GM10266 (cell line): ENCODE data around the gene HK1.

ENCODE experiments used
- DNase-seq: peaks from one replicate; pipeline ENCODE4 v3.0.0; 2012; ENCODE audit errors: extremely low spot score
- TF ChIP-seq, protein P1 (sequence below): IDR thresholded peaks from 2 replicates; pipeline ENCODE4 v1.5.1; 2012; ENCODE audit warnings: mild to moderate bottlenecking, low read depth; ENCODE audit not compliant: control insufficient read depth, insufficient read depth; ENCODE audit errors: missing control alignments

Gene HK1

DNA sequence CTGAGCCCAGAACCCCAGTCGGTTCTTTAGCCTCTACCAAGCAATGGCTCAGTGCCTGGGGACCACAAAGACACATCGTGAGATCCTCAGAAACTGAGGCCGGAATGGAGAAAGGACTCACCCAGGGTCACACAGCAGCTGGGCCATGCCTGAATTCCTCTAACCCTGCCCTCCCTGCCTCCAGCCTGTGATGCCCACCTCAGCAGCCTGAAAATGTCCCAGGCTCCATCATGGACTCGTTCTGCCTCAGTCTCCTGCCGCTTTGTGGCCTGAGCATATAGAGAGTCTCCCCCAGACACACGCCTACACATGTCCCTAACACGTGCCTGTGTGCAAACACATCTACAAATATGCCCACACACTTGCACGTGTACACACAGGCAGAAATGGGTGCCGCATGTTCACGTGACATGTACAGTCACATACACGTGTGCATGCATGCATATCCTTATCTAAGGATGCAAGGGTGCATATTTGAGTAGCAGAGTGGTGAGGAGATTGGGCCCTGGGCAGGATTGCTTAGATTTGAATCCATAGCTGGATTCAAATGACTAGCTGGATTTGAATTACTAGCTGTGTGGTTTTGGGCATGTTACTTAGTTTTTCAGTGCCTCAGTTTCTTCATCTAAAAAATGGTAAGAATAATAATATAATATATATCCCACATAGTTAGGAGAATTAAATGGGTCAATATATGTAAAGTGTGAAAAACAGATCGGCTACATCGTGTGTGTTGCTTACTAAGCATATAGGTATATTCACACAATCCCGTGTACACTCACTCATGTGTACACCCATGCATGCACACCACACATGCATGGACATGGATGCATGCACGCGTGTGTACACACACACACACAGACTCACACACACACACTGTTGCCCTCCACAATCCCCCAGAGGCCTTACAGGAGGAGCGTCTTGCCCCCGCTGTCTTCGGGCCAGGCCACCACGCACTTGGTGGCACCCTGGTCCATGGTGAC is 136.0 kb downstream of the HK1 start:
- TF ChIP-seq, protein P1, sequence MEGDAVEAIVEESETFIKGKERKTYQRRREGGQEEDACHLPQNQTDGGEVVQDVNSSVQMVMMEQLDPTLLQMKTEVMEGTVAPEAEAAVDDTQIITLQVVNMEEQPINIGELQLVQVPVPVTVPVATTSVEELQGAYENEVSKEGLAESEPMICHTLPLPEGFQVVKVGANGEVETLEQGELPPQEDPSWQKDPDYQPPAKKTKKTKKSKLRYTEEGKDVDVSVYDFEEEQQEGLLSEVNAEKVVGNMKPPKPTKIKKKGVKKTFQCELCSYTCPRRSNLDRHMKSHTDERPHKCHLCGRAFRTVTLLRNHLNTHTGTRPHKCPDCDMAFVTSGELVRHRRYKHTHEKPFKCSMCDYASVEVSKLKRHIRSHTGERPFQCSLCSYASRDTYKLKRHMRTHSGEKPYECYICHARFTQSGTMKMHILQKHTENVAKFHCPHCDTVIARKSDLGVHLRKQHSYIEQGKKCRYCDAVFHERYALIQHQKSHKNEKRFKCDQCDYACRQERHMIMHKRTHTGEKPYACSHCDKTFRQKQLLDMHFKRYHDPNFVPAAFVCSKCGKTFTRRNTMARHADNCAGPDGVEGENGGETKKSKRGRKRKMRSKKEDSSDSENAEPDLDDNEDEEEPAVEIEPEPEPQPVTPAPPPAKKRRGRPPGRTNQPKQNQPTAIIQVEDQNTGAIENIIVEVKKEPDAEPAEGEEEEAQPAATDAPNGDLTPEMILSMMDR: no peak
- no peak for DNase-seq

DNA sequence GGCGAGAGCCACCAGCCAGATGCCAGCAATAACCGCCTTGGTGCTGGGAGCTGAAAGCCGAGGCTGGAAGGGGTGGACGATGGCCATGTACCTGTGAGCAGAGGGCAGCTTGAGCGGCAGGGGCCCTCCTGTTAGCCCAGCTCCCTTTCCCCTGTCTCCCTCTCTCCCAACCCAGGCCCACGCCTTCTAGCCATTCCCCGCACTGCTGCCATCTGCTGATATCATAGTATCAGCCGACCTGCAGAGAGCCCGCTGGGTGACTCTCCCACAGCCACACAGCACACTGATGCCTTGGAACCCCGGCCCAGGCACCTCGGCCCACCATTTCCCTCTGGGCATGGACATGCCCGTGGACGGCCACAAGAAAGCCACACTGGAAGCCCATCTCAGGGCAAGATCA is 136.8 kb downstream of the HK1 start:
- TF ChIP-seq, protein P1: no peak
- DNase-seq: no peak

DNA sequence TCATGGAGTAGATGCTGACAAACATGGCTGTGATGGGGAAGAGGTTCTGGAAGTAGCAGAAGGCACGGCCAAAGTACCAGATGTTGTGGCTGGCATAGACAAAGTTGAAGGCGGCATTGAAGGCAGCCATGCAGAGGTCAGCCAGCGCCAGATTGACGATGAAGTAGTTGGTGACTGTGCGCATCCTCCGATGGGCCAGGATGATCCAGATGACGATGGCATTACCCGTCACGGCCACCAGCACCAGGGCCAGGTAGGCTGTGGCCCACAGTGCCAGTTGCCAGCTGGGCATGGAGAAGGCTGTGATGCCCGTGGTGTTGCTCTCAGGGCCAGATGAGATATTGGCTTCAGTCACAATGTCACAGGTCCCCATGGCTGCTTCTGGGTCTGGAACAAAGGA is 137.7 kb downstream of the HK1 start:
- TF ChIP-seq, protein P1: no peak
- DNase-seq: no peak

DNA sequence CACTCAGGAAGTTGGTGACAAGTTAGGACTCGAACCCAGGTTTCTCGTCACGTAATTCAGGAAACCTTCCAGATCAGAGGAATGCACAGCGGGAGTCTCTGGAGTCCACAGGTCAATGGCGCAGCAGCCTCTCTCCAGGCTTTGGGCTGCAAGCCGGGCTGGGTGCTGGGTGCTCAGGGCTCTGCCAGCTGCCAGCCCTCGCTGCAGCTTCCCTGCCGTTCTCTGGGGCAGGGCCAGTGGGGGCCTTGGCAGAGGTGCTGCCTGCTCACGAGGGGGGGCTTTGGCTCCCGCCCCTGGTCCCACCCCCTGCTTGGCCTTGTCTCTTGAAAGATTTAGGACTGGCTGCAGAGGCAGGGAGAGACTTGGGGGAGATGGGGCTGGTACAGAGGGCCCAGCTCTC is 138.4 kb downstream of the HK1 start, which contains the start of gene TACR2:
Gene TACR2 (minus strand): TSS at position 224 of the 400 bp plus-strand sequence. CDS start 595 bp downstream, outside the sequence.
- TF ChIP-seq, protein P1: no peak
- no peak for DNase-seq

DNA sequence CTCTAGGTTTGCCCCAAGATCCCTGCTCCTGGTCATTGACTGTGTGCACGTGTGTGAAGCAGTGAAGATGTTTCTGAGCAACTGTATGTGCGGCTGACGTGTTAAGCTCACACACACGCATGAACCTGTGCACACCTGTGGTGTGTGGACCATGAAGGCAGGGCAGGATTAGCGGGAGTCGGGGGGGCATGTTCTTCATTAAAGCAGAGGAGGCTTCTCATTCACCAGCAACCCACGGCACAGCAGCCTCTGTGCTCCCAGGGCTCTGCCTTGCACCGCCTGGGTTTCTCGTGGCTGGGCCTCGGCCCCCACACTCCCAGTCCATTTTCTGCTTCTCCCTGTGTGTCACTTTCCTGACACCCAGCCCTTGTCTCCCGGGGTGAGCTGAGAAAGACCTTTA is 139.2 kb downstream of the HK1 start:
- TF ChIP-seq, protein P1: no peak
- DNase-seq: no peak

DNA sequence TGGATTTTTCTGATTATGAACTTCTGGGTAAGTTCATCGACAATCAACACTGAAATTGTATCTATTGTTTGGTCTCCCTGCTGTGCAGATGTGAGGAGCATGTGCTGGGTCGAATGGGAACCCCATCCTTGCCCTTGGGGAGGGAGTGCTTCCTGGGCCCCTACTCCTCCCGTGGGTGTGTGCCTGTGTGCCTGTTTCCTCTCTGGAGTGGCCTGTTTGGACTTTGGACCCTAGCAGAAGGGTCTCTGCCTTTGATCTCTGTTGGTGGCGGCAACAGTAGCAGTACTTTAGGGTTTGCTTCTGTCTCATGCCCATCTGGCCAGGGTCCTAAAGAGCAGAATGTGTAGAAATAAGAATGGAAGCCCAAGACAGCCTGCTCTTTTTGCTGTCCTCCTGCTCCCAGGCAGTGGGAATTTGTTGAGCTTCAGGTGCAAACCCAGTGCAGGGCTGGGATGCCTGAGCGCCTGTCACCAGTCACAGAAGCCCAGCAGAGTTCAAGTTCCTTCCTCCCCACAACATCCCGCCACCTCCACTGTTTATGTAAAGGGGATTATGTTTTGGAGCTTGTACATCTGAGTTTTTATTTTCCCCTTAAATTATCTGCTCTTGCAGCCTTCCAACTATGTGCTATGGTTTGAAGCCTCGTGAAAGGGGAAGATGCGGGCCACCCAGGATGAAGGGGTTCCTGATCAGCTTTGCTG is 139.9 kb downstream of the HK1 start:
- no peak for DNase-seq
- TF ChIP-seq, protein P1: no peak
